Lung (tissue), 12 donors: ENCODE data around the gene HIPK2. TPM values are rescaled to one million over a fixed set of nuclear protein-coding genes. Genes with fewer than 3 reads are reported as not detected.

Source experiments
- ATAC-seq: fragments of 200-7000 bp; cut with Tn5 transposase; one replicate; pipeline ENCODE4 v1.9.1; 2020; ENCODE audit warnings: moderate number of reproducible peaks; ENCODE audit not compliant: insufficient read depth, low FRiP score
- DNase-seq, 3 donors: peaks; one replicate each; pipeline ENCODE4 v3.0.0-alpha.2; 2013 to 2017
- H3K27ac ChIP-seq, 2 donors: one replicate each; pipeline ENCODE4 v1.5.1; 2013; ENCODE audit warnings: mild to moderate bottlenecking in 2 of 2, moderate library complexity in 2 of 2, control low read depth in 1 of 2, inconsistent platforms in 1 of 2, low read depth in 1 of 2, low read length in 1 of 2
- H3K27me3 ChIP-seq, 3 donors: one replicate each; pipeline ENCODE4 v1.5.1; 2013; ENCODE audit warnings: low read length in 2 of 3; ENCODE audit not compliant: control insufficient read depth in 3 of 3, insufficient read depth in 3 of 3
- H3K36me3 ChIP-seq, 4 donors: one replicate each; pipeline ENCODE4 v1.5.1; 2013; ENCODE audit warnings: low read length in 4 of 4, mild to moderate bottlenecking in 1 of 4, moderate library complexity in 1 of 4; ENCODE audit not compliant: control insufficient read depth in 4 of 4, insufficient read depth in 4 of 4
- H3K4me1 ChIP-seq, 5 donors: one replicate each; pipeline ENCODE4 v1.5.1; 2013; ENCODE audit warnings: low read length in 5 of 5, mild to moderate bottlenecking in 2 of 5, moderate library complexity in 1 of 5; ENCODE audit not compliant: control insufficient read depth in 5 of 5, insufficient read depth in 5 of 5
- H3K4me3 ChIP-seq: one replicate; pipeline ENCODE4 v1.5.1; 2013; ENCODE audit warnings: mild to moderate bottlenecking, control low read depth, moderate library complexity
- H3K9ac ChIP-seq, 2 donors: one replicate each; pipeline ENCODE4 v1.5.1; 2013; ENCODE audit warnings: low read length in 2 of 2, control low read depth in 1 of 2; ENCODE audit not compliant: insufficient read depth in 1 of 2
- H3K9me3 ChIP-seq, 4 donors: one replicate each; pipeline ENCODE4 v1.5.1; 2013; ENCODE audit warnings: low read length in 3 of 4, mild to moderate bottlenecking in 1 of 4, moderate library complexity in 1 of 4; ENCODE audit not compliant: control insufficient read depth in 4 of 4, insufficient read depth in 3 of 4
- CTCF ChIP-seq: IDR thresholded peaks from 2 replicates; pipeline ENCODE4 v1.5.1; 2012; ENCODE audit warnings: mild to moderate bottlenecking; ENCODE audit errors: control extremely low read depth, extremely low read depth
- WGBS, 2 donors: extraction: QIAGEN DNeasy Blood & Tissue Kit; methylation state at CpG; one replicate each; pipeline ENCODE4 v1.1.7; 2013; 5-methylcytosine and 5-hydroxymethylcytosine counted together
- polyA plus RNA-seq, 2 donors: library from polyadenylated mRNA; stranded (reverse); fragments of 200-250 nt; gene quantifications; one replicate each; pipeline ENCODE4 v1.2.1, GENCODE V29; 2013
- total RNA-seq, 2 donors: library from RNA; depleted of rRNA in 1 of 2; stranded (reverse); fragments of >200 nt in 1 of 2; gene quantifications; one replicate each; pipeline ENCODE4 v1.2.1, GENCODE V29; 2014 to 2021
- donor health status: control.
- donor health status: control.
- donor health status: Bipolar disorder and iron deficiency.
- donor health status: healthy.
- donor health status: DM: yes; HTN: yes; CAD: no.

The HIPK2 gene
- total and polyA plus RNA-seq, 4 donors, result 8.7 to 65.1 (median 18.3) TPM

- ATAC-seq, result no peak
- Histone ChIP-seq H3K9ac (no peak overlapping the region), H3K27me3 (no peaks in the 10 kb centered on the region), H3K4me1 (peaks cover 10 to 69% (median 21%) of the 10 kb centered on the region in 5 donors), H3K36me3 (no peaks in the 10 kb centered on the region), H3K9me3 (no peaks in the 10 kb centered on the region), H3K27ac (peak overlapping the region; percentile 66 to 97), H3K4me3 (no peak overlapping the region)
- DNase-seq, result no peak
- 77 to 82% methylated on average over 2 of the region's 2 CpGs for WGBS, 2 donors
- no peak for TF ChIP-seq CTCF
Observed at GRCh38 chr7:139734395-139734794, 43.4 kb downstream of the HIPK2 start.

- H3K27me3 ChIP-seq, result no peaks in the 10 kb centered on the region
- no peak for ATAC-seq
- WGBS, 2 donors, result 93% methylated on average over 7 of the region's 7 CpGs
- no peaks in the 10 kb centered on the region for H3K36me3 ChIP-seq
- no peak overlapping the region for H3K9ac ChIP-seq
- no peak for DNase-seq
- peaks cover 10 to 68% (median 20%) of the 10 kb centered on the region in 5 donors for H3K4me1 ChIP-seq
- peak overlapping the region in 1 of 2 donors; percentile 97 for H3K27ac ChIP-seq
- H3K4me3 ChIP-seq, result no peak overlapping the region
- no peak for TF ChIP-seq CTCF
- no peaks in the 10 kb centered on the region for H3K9me3 ChIP-seq
Observed at GRCh38 chr7:139733751-139734150, 44.0 kb downstream of the HIPK2 start.

GRCh38 chr7:139732471-139733167 is 45.2 kb downstream of the HIPK2 start:
- Histone ChIP-seq H3K4me1 (peaks cover 10 to 70% (median 19%) of the 10 kb centered on the region in 5 donors), H3K27me3 (no peaks in the 10 kb centered on the region), H3K27ac (peak overlapping the region; percentile 64 to 98), H3K9me3 (no peaks in the 10 kb centered on the region), H3K4me3 (no peak overlapping the region), H3K9ac (no peak overlapping the region), H3K36me3 (peaks cover 0 to 4% (median 2%) of the 10 kb centered on the region in 4 donors)
- 71 to 88% methylated on average over 2 of the region's 2 CpGs for WGBS, 2 donors
- no peak for ATAC-seq
- DNase-seq, result no peak
- TF ChIP-seq CTCF, result no peak
